Activated CD4-positive, CD25-positive, alpha-beta regulatory T cell treated with anti-CD3 and anti-CD28 coated beads, Interleukin-2, amount 50 U/mL, for 24 hours (primary cell): ENCODE measurements around the gene PPARG.
A peak's percentile ranks its signal among the peaks of the same experiment; 100 is the strongest.
"Not testable (repeated sequence)": the region's sequence is repeated elsewhere in the genome, so short reads cannot be mapped to it uniquely, and the experiment has no call there.

ENCODE experiments used
- ATAC-seq, 2 donors: fragments of 150-1000 bp; cut with Tn5 transposase; one replicate each; pipeline ENCODE4 v1.10.0; 2021; ENCODE audit warnings: mild to moderate bottlenecking in 1 of 2, moderate library complexity in 1 of 2

Gene PPARG

GRCh38 chr3:12444582-12445471, 156.0 kb downstream of the PPARG start:
- ATAC-seq = no peak

GRCh38 chr3:12445523-12446240, 156.8 kb downstream of the PPARG start:
- ATAC-seq = no peak

- ATAC-seq = no peak
Measured at GRCh38 chr3:12446298-12446697, 157.4 kb downstream of the PPARG start.

- ATAC-seq = no peak
Measured at GRCh38 chr3:12447075-12447474, 158.2 kb downstream of the PPARG start.

GRCh38 chr3:12448404-12449202, 159.7 kb downstream of the PPARG start:
- not testable (repeated sequence) for ATAC-seq

GRCh38 chr3:12449889-12450682, 161.2 kb downstream of the PPARG start:
- ATAC-seq = no peak

GRCh38 chr3:12451481-12451880, 162.6 kb downstream of the PPARG start:
- ATAC-seq = no peak

GRCh38 chr3:12451960-12452359, 163.1 kb downstream of the PPARG start:
- no peak for ATAC-seq

GRCh38 chr3:12452361-12453330, 163.8 kb downstream of the PPARG start:
- ATAC-seq = no peak

- ATAC-seq = peak in 1 of 2 donors; percentile 10
Measured at GRCh38 chr3:12454076-12454815, 165.4 kb downstream of the PPARG start.

- no peak for ATAC-seq
Measured at GRCh38 chr3:12454816-12455121, 165.9 kb downstream of the PPARG start.

- no peak for ATAC-seq
Measured at GRCh38 chr3:12455740-12456139, 166.9 kb downstream of the PPARG start.

- no peak for ATAC-seq
Measured at GRCh38 chr3:12456441-12456840, 167.6 kb downstream of the PPARG start.

- not testable (repeated sequence) for ATAC-seq
Measured at GRCh38 chr3:12457380-12457779, 168.5 kb downstream of the PPARG start.

GRCh38 chr3:12458901-12459300, 170.0 kb downstream of the PPARG start:
- no peak for ATAC-seq

GRCh38 chr3:12460127-12460526, 171.3 kb downstream of the PPARG start:
- ATAC-seq = no peak

GRCh38 chr3:12461097-12461649, 172.3 kb downstream of the PPARG start:
- ATAC-seq = no peak

GRCh38 chr3:12462159-12462947, 173.5 kb downstream of the PPARG start:
- ATAC-seq = peak in 1 of 2 donors; percentile 56

GRCh38 chr3:12463686-12464085, 174.8 kb downstream of the PPARG start:
- ATAC-seq = no peak
